Ovary (tissue), 9 donors: ENCODE measurements around the gene IL3RA. TPM values are rescaled to one million over a fixed set of nuclear protein-coding genes. Genes with fewer than 3 reads are reported as not detected.
A peak's percentile ranks its signal among the peaks of the same experiment; 100 is the strongest.

Experiments
- DNase-seq, 5 donors: peaks; one replicate each; pipeline ENCODE4 v3.0.0-alpha.2; 2019 to 2020
- H3K27ac ChIP-seq, 2 donors: fragments of 200-600 bp; one replicate each; pipeline versions ENCODE4 v1.5.1 to v1.8.0; 2019 to 2022
- H3K27me3 ChIP-seq: fragments of 200-600 bp; one replicate; pipeline ENCODE4 v1.8.0; 2022
- H3K36me3 ChIP-seq: fragments of 200-600 bp; sonication (generic); one replicate; pipeline ENCODE4 v1.5.1; 2019
- H3K4me1 ChIP-seq: one replicate; pipeline ENCODE4 v1.8.1; 2013; ENCODE audit warnings: mild to moderate bottlenecking, moderate library complexity; ENCODE audit not compliant: insufficient read depth
- H3K4me3 ChIP-seq: fragments of 200-600 bp; sonication (generic); one replicate; pipeline ENCODE4 v1.5.1; 2017
- H3K9me3 ChIP-seq, 2 donors: fragments of 200-600 bp in 1 of 2; sonication (generic) in 1 of 2; one replicate each; pipeline versions ENCODE4 v1.5.1 to v1.8.1; 2013 to 2019; ENCODE audit warnings: mild to moderate bottlenecking in 1 of 2, moderate library complexity in 1 of 2
- CTCF ChIP-seq, 3 donors: fragments of 450-650 bp in 2 of 3; fragments of 200-600 bp in 1 of 3; IDR thresholded peaks; one replicate each; pipeline versions ENCODE4 v1.5.1 to v1.8.0; 2016 to 2022; ENCODE audit warnings: antibody characterized with exemption in 3 of 3, mild to moderate bottlenecking in 1 of 3
- EP300 ChIP-seq: sonication (generic); formaldehyde crosslinking; IDR thresholded peaks from one replicate; pipeline ENCODE4 v1.6.1; 2017; ENCODE audit warnings: antibody characterized with exemption
- POLR2A ChIP-seq: fragments of 450-650 bp; IDR thresholded peaks from one replicate; pipeline ENCODE4 v1.6.1; 2017; ENCODE audit warnings: antibody characterized with exemption, mild to moderate bottlenecking, moderate library complexity
- WGBS, 3 donors: extraction: QIAGEN DNeasy Blood & Tissue Kit in 1 of 3; methylation state at CpG; one replicate each; pipeline versions ENCODE4 v1.1.5 to v1.1.7; 2013 to 2017; 5-methylcytosine and 5-hydroxymethylcytosine counted together
- intact Hi-C, 4 donors: fragments of 100-400 bp; cut with DNase I; formaldehyde crosslinking; loops; one replicate each; pipeline versions ENCODE4 v1.11.0 to v1.15.1; 2022 to 2023
- polyA plus RNA-seq, 2 donors: library from polyadenylated mRNA; stranded (reverse); fragments of 200-250 nt in 1 of 2; fragments of 350-450 nt in 1 of 2; fragmentation: Illumina TruSeq in 1 of 2; extraction: RNeasy Lipid Tissue Mini Kit (QIAGEN cat#74804) in 1 of 2; gene quantifications; one replicate each; pipeline ENCODE4 v1.2.3, GENCODE V29; 2013 to 2014
- total RNA-seq, 7 donors: library from RNA; depleted of rRNA in 2 of 7; stranded (reverse); fragments of >200 nt in 2 of 7; fragmentation: NEBNext Ultra II Directional in 3 of 7; extraction: Animal tissue kit (Norgen Biotek cat#: 25700) in 3 of 7; gene quantifications; one replicate each; pipeline versions ENCODE4 v1.1.0 to v1.2.4, GENCODE V29; 2016 to 2023
- donor health status: DM: no; HTN: no; CAD: no; lungs with moderate emphysema.
- donor health status: DM: no; HTN: no; CAD: no.
- donor health status: Bipolar disorder and iron deficiency.
- donor health status: DM: yes; HTN: yes; CAD: no.
- donor health status: DM: no; HTN: no; CAD: no.
- donor health status: DM: yes; HTN: yes; CAD: no.

The IL3RA gene
- total and polyA plus RNA-seq, 9 donors = 0.12 to 5.1 (median 2.0) TPM

DNA sequence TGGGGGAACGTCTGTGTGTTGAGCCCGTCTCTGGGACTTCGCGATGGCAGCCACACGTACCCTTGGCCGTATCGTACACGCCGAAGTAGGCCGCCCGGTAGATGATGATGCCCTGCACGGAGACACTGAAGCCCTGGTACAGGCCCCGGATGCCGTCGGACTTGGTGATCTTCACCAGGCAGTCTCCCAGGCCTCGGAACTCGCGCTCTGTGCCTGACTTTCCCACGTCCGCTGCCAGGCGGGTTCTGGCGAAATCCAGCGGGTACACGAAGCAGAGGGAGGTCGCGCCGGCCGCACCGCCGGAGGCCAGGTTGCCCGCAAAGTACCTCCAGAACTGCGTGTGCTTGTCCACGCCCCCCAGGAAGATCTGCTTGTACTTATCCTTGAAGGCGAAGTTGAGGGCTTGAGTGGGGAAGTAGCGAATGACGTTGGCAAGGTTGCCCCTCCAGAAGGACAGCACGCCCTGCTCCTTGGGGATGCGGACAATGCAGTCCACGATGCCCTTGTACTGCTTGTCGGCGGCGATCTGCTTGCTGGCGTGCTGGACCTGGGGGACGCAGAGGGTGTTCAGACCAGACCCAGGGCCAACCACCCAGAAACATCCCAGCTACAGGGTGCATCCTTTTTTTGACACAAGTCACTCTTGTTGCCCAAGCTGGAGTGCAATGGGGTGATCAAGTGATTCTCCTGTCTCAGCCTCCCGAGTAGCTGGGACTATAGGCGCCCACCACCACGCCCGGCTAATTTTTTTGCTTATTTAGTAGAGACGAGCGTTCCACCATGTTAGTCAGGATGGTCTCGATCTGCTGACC lies 52.8 kb downstream of the IL3RA start:
- peaks cover 16% of the 10 kb centered on the region for H3K4me1 ChIP-seq
- no peaks in the 10 kb centered on the region for H3K9me3 ChIP-seq
- intact Hi-C loops = no loop called here
- peak in 3 of 5 donors; percentile 21 to 42 (median 39) for DNase-seq
- 86 to 90% (median 87%) methylated on average over 51 of the region's 51 CpGs for WGBS, 3 donors
- no peak for TF ChIP-seq EP300
- no peak for TF ChIP-seq CTCF (IDR thresholded peaks at IDR 0.05)
- no peak for TF ChIP-seq POLR2A
- no peaks in the 10 kb centered on the region for H3K36me3 ChIP-seq
- no peaks in the 10 kb centered on the region for H3K27me3 ChIP-seq
- H3K4me3 ChIP-seq = no peak overlapping the region
- no peak overlapping the region for H3K27ac ChIP-seq

DNA sequence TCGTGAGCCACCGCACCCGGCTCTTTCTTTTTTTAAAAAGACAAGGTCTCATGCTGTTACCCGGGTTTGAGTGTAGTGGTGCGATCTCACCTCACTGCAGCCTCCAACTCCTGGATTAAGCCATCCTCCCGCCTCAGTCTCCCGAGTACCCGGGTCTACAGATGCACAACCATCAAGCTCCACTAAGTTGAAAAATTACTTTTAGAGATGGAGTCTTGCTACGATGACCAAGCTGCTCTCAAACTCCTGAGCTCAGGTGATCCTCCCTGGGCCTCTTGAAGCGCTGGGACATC lies 53.4 kb downstream of the IL3RA start:
- WGBS, 3 donors = 84 to 92% (median 85%) methylated on average over 10 of the region's 10 CpGs
- intact Hi-C loops = no loop called here
- TF ChIP-seq EP300 (no peak), CTCF (IDR thresholded peaks at IDR 0.05) (no peak)
- Histone ChIP-seq H3K9me3 (no peaks in the 10 kb centered on the region), H3K27me3 (no peaks in the 10 kb centered on the region), H3K4me3 (no peak overlapping the region), H3K27ac (no peak overlapping the region), H3K36me3 (no peaks in the 10 kb centered on the region), H3K4me1 (peaks cover 16% of the 10 kb centered on the region)
- peak in 2 of 5 donors; percentile 14 to 20 for DNase-seq

DNA sequence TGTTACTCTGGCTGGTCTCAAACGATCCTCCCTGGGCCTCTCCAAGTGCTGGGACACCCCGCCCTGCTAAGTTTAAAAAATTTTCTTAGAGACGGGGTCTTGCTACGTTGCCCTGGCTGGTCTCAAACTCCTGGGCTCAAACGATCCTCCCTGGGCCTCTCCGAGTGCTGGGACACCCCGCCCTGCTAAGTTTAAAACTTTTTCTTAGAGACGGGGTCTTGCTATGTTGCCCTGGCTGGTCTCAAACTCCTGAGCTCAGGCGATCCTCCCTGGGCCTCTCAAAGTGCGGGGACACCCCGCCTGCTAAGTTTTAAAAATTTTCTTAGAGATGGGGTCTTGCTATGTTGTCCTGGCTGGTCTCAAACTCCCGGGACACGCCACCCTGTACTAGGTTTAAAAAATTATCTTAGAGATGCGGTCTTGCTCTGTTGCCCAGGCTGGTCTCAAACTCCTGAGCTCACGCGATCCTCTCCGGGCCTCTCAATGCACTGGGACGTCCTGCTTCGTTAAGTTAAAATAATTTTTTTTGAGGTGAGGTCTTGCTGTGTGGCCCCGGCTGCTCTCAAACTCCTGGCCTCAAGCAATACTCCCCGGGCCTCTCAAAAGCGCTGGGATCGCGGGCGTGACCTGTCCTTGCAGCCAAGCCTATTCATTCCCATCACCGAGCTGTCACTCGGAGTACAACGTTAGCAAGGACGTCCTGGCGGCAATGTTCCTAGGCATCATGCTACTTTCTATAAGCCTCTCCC lies 54.2 kb downstream of the IL3RA start:
- 41 to 48% (median 44%) methylated on average over 30 of the region's 30 CpGs for WGBS, 3 donors
- TF ChIP-seq CTCF (IDR thresholded peaks at IDR 0.05) (no peak), POLR2A (no peak), EP300 (no peak)
- H3K27me3 ChIP-seq = no peaks in the 10 kb centered on the region
- peak overlapping the region; percentile 98 for H3K4me3 ChIP-seq
- H3K36me3 ChIP-seq = no peaks in the 10 kb centered on the region
- peak in 3 of 5 donors; percentile 21 to 49 (median 46) for DNase-seq
- peaks cover 16% of the 10 kb centered on the region for H3K4me1 ChIP-seq
- intact Hi-C loops = no loop called here
- no peaks in the 10 kb centered on the region for H3K9me3 ChIP-seq
- no peak overlapping the region for H3K27ac ChIP-seq

DNA sequence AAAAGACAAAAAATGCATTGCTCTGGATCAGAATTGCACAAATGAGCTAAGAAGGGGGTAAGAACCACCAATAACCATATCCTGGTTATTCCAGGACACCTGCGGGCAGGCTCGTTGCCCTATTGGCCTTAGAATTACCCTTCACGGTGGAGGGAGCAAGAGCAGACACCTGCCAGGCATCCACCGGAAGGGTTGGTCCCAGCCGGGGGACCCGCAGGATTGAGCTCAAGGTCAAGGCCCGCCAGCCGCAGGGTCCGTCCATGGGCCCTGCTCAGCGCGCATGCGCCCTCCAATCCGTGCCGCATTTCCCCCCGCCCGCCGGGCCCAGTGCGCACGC lies 54.8 kb downstream of the IL3RA start:
- intact Hi-C loops = no loop called here
- Histone ChIP-seq H3K9me3 (no peaks in the 10 kb centered on the region), H3K27ac (peak overlapping the region in 1 of 2 donors; percentile 100), H3K4me3 (peak overlapping the region; percentile 98), H3K27me3 (no peaks in the 10 kb centered on the region), H3K36me3 (no peaks in the 10 kb centered on the region), H3K4me1 (peaks cover 16% of the 10 kb centered on the region)
- DNase-seq = peak in 2 of 5 donors; percentile 94 to 96
- TF ChIP-seq CTCF (IDR thresholded peaks at IDR 0.05) (no peak), POLR2A (no peak), EP300 (no peak)
- WGBS, 3 donors = 0% methylated on average over 5 to 19 of the region's 19 CpGs
